Cardiac muscle cell (in vitro differentiated cells and primary cell): ENCODE measurements around the gene CACNA1A. TPM values are rescaled to one million over a fixed set of nuclear protein-coding genes. Genes with fewer than 3 reads are reported as not detected.
"Not testable (repeated sequence)": the region's sequence is repeated elsewhere in the genome, so short reads cannot be mapped to it uniquely, and the experiment has no call there.

Source experiments
- DNase-seq, 2 donors: peaks; one replicate each; pipeline versions ENCODE4 v3.0.0 to v3.0.0-alpha.2; 2010 to 2017; ENCODE audit warnings: low read depth in 1 of 2, low spot score in 1 of 2
- H3K27ac ChIP-seq: fragments of 200-600 bp; sonication (generic); 2 replicates; pipeline ENCODE4 v1.5.1; 2016
- H3K27me3 ChIP-seq: fragments of 200-600 bp; sonication (generic); 2 replicates; pipeline ENCODE4 v1.6.0; 2016; ENCODE audit warnings: control low read depth
- H3K36me3 ChIP-seq: fragments of 200-600 bp; sonication (generic); 2 replicates; pipeline ENCODE4 v1.5.1; 2016; ENCODE audit warnings: control low read depth
- H3K4me1 ChIP-seq: fragments of 200-600 bp; sonication (generic); 2 replicates; pipeline ENCODE4 v1.8.1; 2017; ENCODE audit warnings: low read depth, mild to moderate bottlenecking, mixed run types
- H3K4me3 ChIP-seq: fragments of 200-600 bp; sonication (generic); 2 replicates; pipeline ENCODE4 v1.5.1; 2016; ENCODE audit warnings: mild to moderate bottlenecking
- H3K9me3 ChIP-seq: fragments of 200-600 bp; sonication (generic); 2 replicates; pipeline ENCODE4 v1.5.1; 2017; ENCODE audit warnings: low read depth, mild to moderate bottlenecking, control low read depth
- polyA plus RNA-seq: library from polyadenylated mRNA; unstranded; fragments of >200 nt; fragmentation: Nextera tagmentation; extraction: Ambion mirVana; gene quantifications from 2 replicates; pipeline ENCODE4 v1.2.1, GENCODE V29; 2016
- total RNA-seq: library from RNA; depleted of rRNA; stranded (reverse); fragments of >200 nt; gene quantifications from 2 replicates; pipeline ENCODE4 v1.2.3, GENCODE V29; 2016
- TF ChIP-seq, protein P1 (sequence below): IDR thresholded peaks from 2 replicates; pipeline ENCODE4 v1.5.1; 2012; ENCODE audit warnings: low read depth, mild to moderate bottlenecking, low read length

The CACNA1A gene
- total and polyA plus RNA-seq, 2 experiments from 2014 or later: 5.6 to 6.8 TPM

DNA sequence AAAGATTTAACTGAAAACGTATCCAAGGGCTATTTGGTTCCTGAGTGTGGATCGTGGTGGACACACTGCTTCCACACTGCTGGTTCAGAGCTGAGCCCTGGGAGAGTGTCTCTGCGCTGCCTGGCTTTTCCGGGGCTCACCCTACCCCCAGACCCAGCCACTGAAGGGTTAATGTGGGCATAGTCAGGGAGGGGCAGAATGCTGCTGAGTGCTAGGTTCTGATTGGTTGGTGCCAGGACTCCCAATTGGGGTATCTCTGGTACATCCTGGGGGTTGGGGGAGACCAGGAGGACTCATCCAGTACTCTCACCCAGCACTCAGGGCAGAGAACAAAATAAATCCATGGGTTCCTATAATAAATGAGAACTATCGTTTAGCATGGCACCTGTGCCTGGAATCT is 142.3 kb downstream of the CACNA1A start:
- TF ChIP-seq, protein P1, sequence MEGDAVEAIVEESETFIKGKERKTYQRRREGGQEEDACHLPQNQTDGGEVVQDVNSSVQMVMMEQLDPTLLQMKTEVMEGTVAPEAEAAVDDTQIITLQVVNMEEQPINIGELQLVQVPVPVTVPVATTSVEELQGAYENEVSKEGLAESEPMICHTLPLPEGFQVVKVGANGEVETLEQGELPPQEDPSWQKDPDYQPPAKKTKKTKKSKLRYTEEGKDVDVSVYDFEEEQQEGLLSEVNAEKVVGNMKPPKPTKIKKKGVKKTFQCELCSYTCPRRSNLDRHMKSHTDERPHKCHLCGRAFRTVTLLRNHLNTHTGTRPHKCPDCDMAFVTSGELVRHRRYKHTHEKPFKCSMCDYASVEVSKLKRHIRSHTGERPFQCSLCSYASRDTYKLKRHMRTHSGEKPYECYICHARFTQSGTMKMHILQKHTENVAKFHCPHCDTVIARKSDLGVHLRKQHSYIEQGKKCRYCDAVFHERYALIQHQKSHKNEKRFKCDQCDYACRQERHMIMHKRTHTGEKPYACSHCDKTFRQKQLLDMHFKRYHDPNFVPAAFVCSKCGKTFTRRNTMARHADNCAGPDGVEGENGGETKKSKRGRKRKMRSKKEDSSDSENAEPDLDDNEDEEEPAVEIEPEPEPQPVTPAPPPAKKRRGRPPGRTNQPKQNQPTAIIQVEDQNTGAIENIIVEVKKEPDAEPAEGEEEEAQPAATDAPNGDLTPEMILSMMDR: no peak
- no peaks in the 10 kb centered on the region for H3K4me1 ChIP-seq
- no peaks in the 10 kb centered on the region for H3K36me3 ChIP-seq
- H3K27me3 ChIP-seq: no peaks in the 10 kb centered on the region
- H3K9me3 ChIP-seq: no peaks in the 10 kb centered on the region
- no peak for DNase-seq
- H3K27ac ChIP-seq: no peak overlapping the region
- no peak overlapping the region for H3K4me3 ChIP-seq

DNA sequence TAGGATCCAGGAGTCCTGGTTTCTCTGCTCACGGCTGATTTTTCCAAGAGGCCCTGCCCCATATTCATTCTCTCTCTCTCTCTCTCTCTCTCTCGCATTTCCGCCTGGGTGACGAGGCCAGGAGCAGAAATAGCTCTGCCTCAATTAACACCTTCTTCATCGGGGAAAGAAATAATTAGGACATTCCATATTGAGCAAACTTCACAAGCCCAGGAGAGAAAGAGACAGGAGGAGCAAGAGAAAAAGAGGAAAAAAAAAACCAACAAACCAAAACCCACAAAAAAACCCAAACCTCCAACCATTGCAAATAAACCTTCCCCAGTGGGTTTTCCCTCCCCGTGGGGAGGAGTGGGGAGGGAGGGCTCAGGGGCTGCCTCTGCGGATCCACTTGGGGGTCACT is 143.0 kb downstream of the CACNA1A start:
- Histone ChIP-seq H3K27me3 (no peaks in the 10 kb centered on the region), H3K9me3 (no peaks in the 10 kb centered on the region), H3K4me1 (no peaks in the 10 kb centered on the region), H3K36me3 (no peaks in the 10 kb centered on the region), H3K4me3 (no peak overlapping the region), H3K27ac (no peak overlapping the region)
- TF ChIP-seq, protein P1: no peak
- DNase-seq: no peak

DNA sequence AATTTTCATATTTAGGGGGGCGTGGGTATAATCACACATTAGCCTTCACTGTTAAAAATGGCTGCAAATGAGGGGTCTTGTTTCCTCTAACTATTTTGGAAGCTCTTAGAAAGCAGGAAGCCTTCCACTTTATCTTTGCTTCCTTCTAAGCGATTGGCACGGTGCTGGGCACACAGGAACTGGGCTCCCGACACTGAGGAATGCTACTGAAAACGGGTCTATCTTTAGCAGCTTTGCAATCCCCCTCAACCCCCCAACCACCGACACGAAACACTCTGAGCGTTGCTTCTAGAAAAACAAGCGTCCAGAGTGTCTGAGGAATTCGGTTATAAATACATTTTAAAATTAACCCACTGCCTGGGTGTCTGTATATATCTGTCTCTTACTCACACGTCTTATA is 143.6 kb downstream of the CACNA1A start:
- TF ChIP-seq, protein P1: no peak
- Histone ChIP-seq H3K4me3 (no peak overlapping the region), H3K4me1 (no peaks in the 10 kb centered on the region), H3K27ac (no peak overlapping the region), H3K9me3 (no peaks in the 10 kb centered on the region), H3K27me3 (no peaks in the 10 kb centered on the region), H3K36me3 (no peaks in the 10 kb centered on the region)
- DNase-seq: no peak

DNA sequence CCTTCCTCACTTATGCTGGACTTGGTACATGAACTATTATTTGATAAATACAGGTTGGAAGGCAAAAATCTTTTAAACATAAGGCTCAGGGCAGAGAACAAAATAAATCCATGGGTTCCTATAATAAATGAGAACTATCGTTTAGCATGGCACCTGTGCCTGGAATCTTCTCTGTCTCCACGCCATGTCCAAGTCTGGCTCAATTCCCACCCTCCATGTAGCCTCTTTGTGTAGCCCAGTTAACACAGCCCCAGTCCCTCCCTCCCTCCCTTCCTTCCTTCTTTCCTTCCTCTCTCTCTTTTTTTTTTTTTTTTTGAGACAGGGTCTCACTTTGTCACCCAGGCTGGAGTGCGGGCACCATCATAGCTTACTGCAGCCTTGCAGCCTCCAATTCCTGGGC is 144.6 kb downstream of the CACNA1A start:
- H3K27me3 ChIP-seq, H3K36me3 ChIP-seq, H3K4me3 ChIP-seq, H3K4me1 ChIP-seq, H3K27ac ChIP-seq, H3K9me3 ChIP-seq, DNase-seq: not testable (repeated sequence)

DNA sequence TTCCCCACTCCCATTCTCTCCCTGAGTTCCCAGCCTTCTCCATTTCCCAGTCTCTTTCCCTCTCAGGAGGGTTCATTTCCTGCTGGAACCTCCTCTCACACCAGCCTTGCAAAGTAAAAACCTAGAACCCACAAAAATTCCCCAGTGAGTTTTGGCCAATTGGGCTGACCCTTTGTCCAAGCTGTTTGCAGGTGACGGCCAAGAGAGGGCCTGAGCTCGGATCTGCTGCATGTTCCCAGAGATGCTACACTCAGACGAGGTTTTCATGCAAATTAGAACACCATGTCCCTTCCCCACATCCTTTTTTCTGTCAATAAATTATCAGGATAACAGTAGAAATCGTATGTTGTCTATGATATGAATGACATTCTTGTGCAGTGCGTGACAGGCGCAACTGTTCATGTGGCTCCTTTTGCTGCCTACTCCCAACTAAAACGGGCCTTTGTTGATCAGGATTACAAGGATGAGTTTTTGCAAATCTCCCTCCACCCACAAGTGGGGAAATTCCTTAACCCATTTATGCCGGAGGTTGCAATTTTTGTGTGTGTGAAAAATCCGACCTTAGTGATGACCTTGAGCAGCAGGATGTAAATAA is 149.5 kb downstream of the CACNA1A start:
- Histone ChIP-seq H3K27ac (no peak overlapping the region), H3K36me3 (no peaks in the 10 kb centered on the region), H3K27me3 (no peaks in the 10 kb centered on the region), H3K4me1 (no peaks in the 10 kb centered on the region), H3K9me3 (no peaks in the 10 kb centered on the region), H3K4me3 (no peak overlapping the region)
- no peak for DNase-seq
- TF ChIP-seq, protein P1: no peak

DNA sequence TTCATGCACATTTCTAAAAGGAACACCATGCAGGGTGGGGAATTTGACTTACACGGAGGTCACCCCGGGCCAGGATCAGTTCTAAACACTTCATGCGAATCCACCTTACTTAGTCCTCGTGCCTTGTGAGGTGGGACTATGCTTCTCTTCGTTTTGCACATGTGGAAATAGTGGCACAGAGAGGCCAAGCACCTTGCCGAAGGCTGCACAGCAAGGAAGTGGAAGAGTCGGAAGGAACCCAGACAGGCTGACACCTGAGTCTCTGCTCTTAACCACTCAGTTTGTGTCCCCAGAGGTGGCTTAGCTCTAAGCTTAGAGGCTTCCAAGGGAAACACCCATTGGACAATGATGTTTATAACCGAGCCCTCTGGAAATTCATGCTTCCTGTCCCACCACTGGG is 150.1 kb downstream of the CACNA1A start:
- no peaks in the 10 kb centered on the region for H3K4me1 ChIP-seq
- no peak overlapping the region for H3K4me3 ChIP-seq
- no peaks in the 10 kb centered on the region for H3K9me3 ChIP-seq
- no peaks in the 10 kb centered on the region for H3K27me3 ChIP-seq
- no peak overlapping the region for H3K27ac ChIP-seq
- DNase-seq: no peak
- TF ChIP-seq, protein P1: no peak
- H3K36me3 ChIP-seq: no peaks in the 10 kb centered on the region
